SK-N-SH treated with all-trans-retinoic acid at 6 μM for 48 hours (cell line): Measurements from ENCODE around the gene APOL6.

Experiments
- CSDC2 ChIP-seq: fragments of 250-450 bp; sonication (Bioruptor Pico); IDR thresholded peaks from 2 replicates; pipeline ENCODE4 v1.5.0; 2020; ENCODE audit warnings: mild to moderate bottlenecking, moderate library complexity
- ESRRG ChIP-seq: fragments of 250-450 bp; sonication (Bioruptor Pico); IDR thresholded peaks from 2 replicates; pipeline ENCODE4 v1.6.1; 2021; ENCODE audit warnings: mild to moderate bottlenecking
- RARB ChIP-seq: fragments of 250-450 bp; sonication (Bioruptor Pico); IDR thresholded peaks from 2 replicates; pipeline ENCODE4 v1.8.0; 2021; ENCODE audit warnings: mild to moderate bottlenecking, moderate library complexity
- ZNF8 ChIP-seq: fragments of 450-650 bp; formaldehyde crosslinking; IDR thresholded peaks from 2 replicates; pipeline ENCODE4 v1.5.0; 2020; ENCODE audit warnings: mild to moderate bottlenecking, moderate library complexity

DNA sequence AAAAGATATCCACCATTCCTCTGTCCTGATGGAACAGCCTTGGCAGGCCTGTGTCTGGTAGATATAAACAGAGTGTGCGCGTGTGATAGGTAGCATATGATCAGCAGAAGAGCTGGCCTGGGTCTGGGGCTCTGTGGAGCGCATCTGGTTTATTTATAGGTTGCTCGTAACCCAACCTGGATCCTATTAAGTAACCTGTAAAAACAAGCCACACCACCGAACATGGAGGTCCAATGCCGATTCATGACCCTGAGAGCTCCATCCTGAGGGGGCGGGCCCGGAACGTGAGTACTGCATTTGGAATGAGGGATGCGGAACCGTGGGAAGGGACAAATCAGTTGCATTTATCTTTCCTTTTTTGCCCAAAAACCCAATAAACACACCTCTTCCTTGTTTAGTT is 37.5 kb downstream of the APOL6 start:
- TF ChIP-seq ZNF8 (no peak), RARB (no peak), ESRRG (no peak), CSDC2 (CRISPR knock-in tag) (no peak)
